T-helper 1 cell (primary cell): ENCODE results near the gene GRK3.
A peak's percentile ranks its signal among the peaks of the same experiment; 100 is the strongest.

Source experiments
- DNase-seq, 5 donors: peaks; one replicate each; pipeline ENCODE4 v3.0.0-alpha.2; 2012 to 2020

GRK3 gene

DNA sequence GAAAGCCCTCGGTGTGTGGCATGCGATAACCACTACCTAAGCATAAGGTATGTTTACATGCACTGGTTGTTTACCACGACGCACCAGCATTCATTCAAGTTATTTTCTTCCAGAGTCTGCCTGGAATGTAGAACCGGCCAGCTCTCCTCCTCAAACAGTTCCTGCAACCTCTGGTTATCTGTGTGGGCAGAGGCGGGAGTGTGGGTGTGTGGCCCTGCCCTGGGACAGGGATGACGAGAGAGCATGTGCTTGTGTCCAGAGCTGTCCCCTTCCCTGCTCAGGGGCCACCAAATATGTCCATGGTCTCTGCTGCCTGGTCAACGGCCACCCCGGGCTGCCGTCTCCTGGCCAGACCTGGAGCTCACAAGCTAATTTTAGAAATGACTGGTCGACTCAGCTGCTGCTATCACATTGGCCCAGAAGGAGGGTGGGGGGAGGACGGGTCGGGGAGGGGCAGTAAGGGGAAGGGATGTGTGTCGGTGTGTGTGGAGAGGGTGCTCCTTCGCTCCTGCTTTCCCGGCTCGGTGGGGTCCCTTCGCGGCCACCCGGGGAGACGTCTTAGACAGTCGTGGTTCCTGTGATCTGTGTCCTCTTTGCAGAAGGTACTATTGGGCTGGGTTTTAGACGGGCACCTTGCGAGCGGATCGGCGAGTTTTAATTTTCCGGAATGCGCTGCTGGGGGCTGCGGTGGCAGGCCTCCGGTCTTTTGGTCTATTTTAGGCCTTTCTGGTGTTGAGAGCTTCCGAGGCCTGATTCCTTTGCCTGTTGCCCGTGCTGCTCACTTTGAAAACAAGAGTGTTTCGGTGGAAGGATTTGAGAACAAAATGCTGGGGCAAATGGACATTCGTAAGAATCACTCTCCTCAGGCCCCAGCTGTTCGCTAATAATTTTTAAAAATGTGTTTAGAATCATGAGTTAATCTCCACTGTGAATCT, 177.5 kb downstream of the GRK3 start, which contains the start of gene MYO18B:
MYO18B (plus strand) TSS at position 497 of the 935 bp plus-strand sequence. CDS start 18,905 bp downstream, outside the sequence.
- no peak for DNase-seq

DNA sequence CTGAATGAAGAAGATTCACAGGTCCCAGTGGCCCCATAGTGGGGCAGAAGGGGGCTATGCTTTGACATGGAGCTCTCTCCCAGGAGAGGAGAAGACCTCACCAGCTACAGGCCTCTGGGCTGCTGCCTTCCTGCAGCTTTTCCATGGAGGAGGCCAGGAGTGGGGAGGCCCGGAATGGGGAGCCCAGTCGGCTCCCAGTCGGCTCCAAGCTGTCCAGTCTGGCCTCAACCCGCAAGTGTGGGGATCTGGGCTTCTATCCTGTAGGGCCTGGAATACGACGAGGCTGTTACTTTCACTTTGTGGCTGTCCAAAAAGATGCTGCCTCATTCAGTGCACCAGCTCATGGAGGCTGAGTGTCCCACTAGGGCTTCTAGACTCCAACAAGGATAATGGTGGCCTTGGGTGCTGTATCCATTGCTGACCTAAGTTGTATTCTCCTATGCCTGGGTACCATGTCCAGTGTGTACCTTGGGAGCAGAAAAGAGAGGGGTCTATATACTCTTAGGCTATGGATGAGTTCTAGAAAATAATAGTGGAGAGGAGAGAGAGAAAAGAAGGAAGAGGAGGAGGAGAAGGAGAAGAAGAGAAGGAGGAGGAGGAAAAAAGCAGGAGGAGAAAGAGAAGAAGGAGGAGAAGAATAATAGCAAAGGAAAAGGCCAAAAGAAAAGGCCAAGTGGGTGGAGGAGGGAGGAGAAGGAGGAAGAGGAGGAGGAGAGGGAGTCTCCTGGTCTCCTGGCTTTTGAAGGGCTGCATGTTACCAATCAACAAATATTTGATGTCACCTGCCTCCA, 178.6 kb downstream of the GRK3 start:
- DNase-seq, result no peak

DNA sequence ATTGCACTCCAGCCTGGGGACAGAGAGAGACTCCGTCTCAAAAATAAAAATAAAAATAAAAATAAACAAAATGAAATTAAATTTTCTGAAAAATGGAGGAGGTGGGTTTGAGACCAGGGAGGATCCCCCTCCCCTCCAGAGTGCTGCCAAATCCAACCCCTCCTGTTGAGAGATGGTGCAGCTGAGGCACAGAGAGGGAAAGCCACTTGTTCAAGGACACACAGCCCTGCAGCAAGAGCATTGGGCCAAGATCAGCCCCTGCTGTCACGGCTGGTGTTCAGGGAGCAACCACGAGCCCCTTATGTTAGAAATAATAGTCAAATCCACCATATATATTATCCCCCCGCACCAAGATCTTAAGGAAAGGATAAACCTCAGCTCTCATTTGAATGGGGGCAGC, 180.2 kb downstream of the GRK3 start:
- no peak for DNase-seq

DNA sequence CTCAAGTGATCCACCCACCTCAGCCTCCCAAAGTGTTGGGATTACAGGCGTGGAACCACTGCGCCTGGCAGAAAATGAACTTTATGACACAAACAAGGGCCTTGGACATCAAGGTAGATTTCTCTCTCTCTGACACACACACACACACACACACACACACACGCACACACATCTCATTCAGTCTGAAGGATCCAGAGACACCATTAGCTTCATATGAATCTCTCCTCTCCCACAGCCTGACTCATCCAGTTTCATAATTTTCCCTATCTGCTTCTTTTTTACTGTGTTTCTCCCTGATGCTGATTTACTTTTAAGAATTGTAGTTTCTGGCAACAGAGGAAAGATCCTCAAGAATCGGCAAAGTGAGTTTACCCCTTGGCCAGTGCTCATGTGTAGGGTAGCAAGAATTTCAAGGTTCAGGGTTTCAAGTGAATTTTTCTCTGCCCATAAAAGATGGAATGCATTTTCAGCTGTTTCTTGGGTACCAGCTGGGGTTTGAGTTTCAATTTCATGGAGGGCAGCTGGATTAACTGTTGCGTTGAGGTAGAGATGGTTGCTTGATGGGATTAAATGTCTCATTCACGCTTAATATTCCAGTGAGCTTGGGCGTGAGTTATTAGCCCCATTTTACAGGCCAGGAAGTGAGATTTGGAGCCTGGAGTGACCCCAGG, 181.0 kb downstream of the GRK3 start:
- DNase-seq, result no peak

DNA sequence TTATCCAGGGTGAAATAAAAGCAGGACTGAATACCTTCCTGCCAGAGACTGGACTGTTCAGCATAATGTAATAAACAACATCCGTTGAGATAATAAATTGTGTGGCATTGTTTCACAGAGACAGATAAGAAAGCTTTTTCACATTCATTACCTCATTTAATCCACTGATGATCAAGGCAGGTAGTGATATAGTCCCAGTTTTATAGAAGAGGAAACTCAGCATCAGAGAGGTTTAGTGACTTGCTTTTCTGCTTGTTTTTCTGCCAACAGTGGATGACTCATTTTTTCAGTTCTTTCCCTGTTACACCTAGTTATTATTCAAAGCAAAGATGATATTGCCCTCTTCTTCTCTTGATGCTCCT, 181.5 kb downstream of the GRK3 start:
- DNase-seq, result peak in 1 of 5 donors; percentile 55

DNA sequence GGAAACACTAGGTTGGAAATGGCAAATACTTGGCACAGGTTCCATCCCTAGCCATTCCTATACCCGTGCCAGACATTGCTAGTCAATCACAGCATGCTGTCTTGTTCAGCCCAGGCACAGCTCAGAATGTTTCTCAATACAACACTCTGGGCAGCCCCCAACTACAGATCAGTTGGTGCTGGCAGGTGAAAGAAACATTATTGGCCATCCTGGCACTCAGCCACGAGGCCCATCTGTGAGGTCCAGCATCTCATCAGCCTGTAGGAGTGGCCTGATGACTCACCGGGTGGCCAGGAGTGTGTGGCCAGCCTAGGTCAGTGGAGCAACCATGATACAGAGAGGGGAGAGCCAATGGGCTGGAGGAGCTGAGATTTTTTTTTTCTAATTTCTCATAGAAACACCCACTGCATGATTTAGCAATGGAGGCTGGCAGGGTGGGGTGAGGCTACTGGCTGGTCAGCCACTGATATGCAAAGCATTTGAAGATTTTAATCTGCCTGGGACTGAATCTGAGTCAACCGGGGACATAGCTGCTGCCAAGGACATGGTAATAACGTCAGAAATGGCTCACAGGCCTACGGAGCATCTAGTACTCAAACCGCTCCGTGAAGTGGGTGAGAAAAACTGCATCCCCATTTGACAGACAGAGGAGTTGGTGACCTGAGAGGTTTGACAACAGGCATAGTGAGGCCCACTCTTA, 182.9 kb downstream of the GRK3 start:
- DNase-seq, result no peak

DNA sequence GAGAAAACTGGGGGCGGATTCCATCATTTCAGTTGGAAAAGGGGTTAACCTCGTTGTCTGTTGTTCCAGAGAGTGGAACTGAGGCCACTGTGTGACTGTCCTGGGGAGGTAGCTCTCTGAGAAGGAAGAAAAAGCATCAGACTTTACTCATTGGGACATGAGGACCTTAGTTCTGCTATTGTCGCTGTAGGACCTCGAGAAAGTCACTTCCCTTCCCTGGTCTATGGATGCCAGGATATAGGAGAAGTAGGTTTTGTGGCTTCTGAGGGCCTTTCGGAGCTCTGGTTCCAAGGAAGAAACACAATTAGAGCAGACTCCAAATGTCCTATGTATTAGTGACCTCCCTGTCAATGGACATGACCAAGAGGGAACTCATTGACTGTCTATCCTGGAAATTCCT, 183.7 kb downstream of the GRK3 start:
- DNase-seq, result no peak

DNA sequence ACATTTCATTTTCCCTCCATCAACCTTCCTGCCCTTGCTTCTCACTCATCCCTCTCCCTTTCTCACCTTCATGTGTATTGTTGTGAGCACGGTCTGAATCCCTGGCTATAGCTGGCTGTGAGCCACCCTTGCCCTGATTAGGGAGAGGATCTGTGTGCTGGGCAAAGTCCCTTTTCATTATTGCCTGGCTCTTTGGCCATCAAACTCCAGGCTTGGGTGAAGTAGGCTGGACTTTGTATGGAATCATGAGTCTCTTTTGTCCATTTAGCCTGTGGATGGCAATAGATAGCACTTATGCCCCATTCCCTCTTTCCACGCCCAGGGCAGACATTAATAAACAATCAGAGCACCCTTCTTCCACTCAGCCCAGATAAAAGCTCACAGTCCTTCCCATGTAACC, 184.2 kb downstream of the GRK3 start:
- DNase-seq, result no peak

DNA sequence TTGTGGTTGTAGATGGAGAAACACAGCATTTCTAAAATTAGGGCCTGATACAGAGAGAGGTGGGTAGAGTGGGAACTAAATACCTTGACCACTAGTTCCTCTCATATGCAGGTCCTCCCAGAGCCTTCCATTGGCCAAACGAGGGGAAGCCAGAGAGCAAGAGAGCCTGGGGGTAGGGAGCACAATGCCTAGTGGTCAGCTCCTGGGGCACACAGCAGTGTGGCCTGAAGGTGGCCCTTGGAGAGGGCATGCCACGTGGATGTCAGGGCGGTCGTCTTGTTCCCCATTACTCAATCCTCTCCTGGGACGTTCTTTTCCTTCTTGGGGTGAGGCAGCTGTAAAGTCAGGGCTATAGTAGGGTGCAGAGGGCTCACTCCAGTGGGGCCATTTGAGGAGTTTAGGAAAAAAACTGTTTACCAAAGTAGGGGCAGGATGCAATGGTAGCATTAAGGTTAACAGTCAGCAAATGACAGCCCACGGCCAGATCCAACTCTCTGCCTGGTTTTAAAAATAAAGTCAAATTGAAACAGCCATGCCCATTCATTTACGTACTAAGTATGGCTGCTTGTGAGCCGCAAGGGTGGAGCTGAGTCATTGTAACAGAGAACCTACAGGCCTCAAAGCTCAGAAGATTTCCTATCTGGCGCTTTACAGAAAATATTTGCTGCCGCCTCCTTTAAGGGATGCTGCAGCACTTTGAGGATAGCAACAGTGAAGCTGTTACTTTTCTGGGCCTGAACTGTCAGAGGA, 185.1 kb downstream of the GRK3 start:
- DNase-seq, result peak in 1 of 5 donors; percentile 94

DNA sequence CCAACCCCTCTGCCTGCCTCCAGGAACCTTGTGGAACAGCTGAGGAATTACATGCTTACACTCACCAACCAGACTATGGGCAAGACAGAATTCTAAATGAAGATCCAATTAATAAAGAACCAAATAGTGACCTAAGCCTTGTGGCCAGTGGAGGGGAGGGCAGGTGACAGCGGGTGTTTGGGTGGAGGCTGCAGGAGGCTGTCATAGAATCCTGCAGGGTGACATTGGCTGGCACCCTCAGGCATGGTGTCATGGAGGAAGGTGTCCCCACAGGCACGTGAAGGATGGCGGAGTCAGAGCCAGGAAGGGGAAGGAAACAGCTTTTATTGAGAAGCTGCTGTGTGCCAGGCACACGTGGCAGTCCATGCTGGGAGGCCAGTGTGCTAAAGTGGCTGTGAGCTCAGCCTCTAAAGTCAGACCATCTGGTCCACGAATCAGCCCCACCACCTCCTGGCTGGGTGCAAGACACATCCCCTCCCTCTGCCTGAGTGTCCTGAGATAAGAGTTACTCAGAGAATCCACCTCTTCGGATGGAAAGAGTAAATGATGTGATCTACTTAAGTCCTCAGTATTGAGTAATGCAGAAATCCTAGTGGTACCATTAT, 186.2 kb downstream of the GRK3 start:
- DNase-seq, result peak in 1 of 5 donors; percentile 53

DNA sequence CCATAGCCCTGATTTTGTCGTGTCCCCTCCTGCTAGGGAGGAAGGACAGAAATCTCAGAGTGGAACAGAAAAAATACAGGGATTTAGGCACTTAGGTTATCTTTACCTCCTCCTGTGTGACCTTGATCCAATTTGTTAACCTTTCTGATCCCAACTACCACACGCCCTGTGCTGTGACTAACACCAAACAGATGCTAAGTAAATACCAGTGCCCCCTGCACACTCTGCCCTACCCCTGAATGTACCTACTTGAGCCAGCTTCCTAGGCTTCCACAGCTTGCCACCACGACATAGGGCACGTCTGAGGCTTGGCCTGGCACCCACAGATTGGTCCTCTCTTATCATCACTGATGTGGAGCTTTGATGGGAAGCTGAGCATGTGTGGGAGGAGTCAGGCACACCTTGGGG, 186.7 kb downstream of the GRK3 start:
- DNase-seq, result peak in 1 of 5 donors; percentile 48

DNA sequence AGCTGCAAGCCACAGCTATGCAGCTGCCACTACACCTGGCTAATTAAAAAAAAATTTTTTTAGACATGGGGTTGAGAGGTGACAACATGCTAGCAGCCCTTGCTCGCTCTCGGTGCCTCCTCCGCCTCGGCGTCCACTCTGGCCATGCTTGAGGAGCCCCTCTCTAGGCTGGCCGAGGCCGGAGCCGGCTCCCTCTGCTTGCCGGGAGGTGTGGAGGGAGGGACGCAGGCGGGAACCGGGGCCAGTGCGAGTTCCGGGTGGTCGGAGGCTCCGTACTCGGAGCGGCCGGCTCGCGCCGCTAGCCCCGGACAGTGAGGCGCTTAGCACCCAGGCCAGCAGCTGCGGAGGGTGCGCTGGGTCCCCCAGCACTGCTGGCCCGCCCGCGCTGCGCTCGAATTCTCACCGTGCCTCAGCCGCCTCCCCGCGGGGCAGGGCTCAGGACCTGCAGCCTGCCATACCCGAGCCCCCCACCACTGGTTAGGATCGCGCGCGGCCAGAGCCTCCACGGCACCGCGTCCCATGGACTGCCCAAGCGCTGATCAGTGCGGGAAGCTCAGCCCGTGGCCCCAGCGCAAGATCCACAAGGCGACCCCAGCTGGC, 188.2 kb downstream of the GRK3 start:
- no peak for DNase-seq

DNA sequence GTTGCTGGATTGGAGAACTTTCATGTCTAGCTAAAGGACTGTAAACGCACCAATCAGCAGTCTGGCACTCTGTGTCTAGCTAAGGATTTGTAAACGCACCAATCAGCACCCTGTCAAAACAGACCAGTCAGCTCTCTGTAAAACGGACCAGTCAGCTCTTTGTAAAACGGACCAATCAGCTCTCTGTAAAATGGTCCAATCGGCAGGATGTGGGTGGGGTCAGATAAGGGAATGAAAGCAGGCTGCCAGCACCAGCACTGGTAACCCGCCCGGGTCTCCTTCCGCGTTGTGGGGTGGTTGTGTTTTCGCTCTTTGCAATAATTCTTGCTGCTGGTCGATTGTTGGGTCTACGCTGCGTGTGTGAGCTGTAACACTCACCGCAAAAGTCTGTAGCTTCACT, 188.8 kb downstream of the GRK3 start:
- peak in 1 of 5 donors; percentile 30 for DNase-seq

DNA sequence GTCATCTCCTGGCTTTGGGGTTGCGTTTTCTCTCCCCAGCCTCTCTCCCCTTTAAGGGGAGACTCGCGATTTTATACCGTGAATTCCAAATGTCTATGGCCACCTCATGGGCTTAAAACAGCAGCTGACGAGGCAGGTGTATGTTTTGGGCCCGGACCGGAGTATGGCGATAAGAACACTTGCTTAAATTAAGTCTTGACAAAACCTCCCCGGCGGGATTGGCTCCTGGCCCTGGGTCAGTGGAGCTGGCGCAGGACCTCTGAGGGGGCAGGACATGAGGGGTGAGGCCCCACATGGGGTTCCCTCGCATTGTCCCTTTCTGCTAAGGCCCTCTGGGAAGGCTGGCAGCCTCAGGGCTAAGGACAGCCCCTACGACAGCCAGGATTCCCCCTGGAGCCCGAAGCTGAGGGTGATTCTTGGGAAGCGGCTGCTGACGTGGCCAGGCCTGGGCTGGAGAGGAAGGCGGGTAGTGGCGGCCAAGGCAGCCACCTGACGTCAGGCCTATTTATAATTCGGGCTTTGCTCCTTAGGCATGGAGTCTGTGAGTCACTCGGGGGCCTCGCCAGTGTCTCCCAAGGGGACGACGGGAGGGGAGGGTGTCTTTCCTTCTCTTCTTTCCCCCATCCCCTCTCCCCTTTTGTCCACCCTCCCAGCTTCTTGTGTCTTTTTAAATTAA, 190.2 kb downstream of the GRK3 start:
- DNase-seq, result no peak

DNA sequence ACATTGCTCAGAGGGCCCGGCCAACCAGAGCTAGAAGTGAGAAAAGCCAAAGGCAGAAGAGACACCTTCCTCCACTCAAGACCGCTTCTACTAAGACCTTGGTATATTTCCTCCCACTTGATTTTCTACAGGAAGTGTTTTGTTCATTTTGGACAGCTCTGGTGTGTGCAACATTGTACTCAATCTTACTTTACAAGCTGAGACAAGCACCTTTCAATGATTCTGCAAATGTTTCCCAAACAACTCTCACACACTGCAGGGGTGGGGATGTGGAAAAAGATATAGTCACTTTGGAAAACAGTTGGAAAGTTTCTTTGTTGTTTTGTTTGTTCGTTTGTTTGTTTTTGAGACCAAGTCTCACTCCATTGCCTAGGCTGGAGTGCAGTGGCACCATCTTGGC, 193.2 kb downstream of the GRK3 start:
- no peak for DNase-seq

DNA sequence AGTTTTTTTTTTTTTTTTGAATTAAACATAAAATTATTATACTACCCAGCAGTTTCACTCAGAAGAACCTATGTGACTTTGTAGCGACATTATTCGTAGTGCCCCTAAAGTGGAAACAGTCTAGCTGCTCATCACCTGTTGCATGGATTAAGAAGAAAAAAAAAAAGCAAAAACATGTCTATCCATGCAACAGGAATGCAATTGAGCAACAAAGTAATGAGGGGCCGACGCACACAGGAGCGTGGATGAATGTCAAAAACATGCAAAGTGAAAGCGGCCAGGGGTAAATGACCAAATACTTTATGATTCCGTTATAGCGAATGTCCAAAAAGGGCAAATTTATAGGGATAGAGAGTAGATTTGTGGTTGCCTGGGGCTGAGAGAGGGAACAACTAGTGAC, 193.8 kb downstream of the GRK3 start:
- DNase-seq, result no peak

DNA sequence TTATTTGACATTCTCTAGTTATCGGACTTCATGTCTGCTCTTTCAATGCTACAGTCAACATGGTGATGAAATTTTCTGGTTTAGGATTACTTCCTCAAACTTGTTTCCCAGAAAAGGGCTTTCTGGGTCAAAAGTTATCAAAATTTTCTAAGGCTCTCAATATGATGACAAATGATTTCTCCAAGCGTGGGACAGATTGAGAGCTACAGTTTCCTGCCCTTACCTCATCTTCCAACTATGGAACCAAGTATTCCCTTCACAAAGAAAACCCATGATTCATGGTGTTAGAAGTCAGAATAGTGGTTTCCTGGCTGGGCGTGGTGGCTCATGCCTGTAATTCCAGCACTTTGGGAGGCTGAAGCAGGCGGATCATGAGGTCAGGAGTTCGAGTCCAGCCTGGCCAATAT, 195.4 kb downstream of the GRK3 start:
- DNase-seq, result no peak

DNA sequence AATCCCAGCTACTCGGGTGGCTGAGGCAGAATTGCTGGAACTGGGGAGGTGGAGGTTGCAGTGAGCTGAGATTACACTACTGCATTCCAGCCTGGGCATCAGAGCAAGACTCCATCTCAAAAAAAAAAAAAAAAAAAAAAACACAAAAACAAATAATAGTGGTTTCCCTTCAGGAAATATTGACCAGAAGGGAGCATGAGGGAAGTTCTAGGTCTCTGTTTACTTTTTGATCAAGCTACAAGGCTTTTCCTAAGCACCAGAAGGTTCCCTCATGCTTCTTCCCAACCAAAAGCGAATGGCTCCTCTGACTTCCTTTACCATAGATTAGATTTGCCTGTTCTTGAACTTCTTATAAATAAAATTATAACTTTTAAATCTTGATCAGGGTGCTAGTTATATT, 195.8 kb downstream of the GRK3 start:
- no peak for DNase-seq

DNA sequence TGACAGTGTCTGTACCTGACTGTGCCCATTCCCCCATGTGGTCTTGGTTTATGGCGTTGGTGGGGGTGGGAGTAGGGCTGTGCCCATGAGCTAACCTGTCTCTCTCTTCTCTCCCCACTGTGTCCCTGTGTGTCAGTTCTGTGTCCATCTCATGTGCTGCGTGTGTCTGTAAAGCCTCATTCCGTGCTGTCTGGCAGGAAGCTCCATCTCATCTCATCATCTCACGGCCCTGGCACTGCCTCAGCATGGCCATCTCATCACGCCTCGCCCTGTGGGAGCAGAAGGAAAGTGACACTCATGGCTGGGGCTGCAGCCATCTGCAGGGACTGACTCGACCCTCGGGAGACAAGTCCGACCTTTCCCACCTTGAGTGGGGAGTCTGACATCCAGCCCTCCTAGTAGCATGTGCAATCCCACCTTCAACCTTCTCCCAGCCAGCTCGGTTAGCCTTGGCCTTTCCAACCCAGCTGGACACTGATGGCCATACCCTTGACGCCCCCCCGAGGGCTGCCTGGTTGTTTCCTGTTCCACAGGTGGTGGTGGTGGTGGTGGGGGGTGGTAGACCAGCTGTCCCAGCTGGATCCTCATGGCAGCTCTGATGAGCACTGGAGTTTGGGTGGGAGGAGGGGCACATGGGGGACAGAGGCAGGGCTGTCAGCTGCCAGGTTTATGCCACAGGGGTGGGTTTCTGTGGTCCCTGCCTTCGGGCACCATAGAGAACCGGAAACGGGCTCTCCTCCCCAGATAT, 196.5 kb downstream of the GRK3 start:
- DNase-seq, result no peak

DNA sequence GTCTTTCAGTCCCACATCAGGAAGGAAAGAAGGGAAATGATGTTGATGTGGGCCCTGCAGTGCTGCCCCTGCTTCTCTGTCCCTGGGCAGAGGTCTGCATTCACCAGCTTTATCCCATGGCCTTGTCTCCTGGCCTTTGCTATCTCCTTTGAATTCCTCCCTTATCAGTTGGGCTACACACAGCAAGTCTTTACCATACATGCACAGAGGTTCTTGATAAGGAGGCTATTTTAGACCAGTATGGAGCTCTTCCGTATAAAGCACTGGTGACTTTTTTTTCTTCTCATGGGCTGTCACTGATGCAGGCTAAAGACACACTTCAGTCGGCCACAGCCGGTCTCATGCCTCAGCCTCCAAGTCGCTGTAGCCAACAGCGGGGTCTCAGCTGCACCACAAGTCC, 197.7 kb downstream of the GRK3 start:
- no peak for DNase-seq
